GM23248 (cell line): ENCODE results near the gene SHC1. TPM values are rescaled to one million over a fixed set of nuclear protein-coding genes. Genes with fewer than 3 reads are reported as not detected.
A peak's percentile ranks its signal among the peaks of the same experiment; 100 is the strongest.

ENCODE experiments used
- DNase-seq: peaks from one replicate; pipeline ENCODE4 v3.0.0-alpha.2; 2015
- H2AFZ ChIP-seq: fragments of 200-600 bp; sonication (generic); 2 replicates; pipeline ENCODE4 v1.6.1; 2016; ENCODE audit warnings: antibody characterized with exemption
- H3F3A ChIP-seq: fragments of 200-600 bp; sonication (generic); 2 replicates; pipeline ENCODE4 v1.6.1; 2016; ENCODE audit warnings: mild to moderate bottlenecking, antibody characterized with exemption, mixed run types; ENCODE audit not compliant: insufficient read depth
- H3K27ac ChIP-seq: fragments of 200-600 bp; sonication (generic); 2 replicates; pipeline ENCODE4 v1.5.1; 2016; ENCODE audit warnings: mild to moderate bottlenecking
- H3K27me3 ChIP-seq: fragments of 200-600 bp; sonication (generic); replicated peaks from 2 replicates; pipeline ENCODE4 v1.6.1; 2016; ENCODE audit warnings: mild to moderate bottlenecking; ENCODE audit not compliant: insufficient read depth
- H3K36me3 ChIP-seq: fragments of 200-600 bp; sonication (generic); 2 replicates; pipeline ENCODE4 v1.6.1; 2016; ENCODE audit warnings: low read depth, mild to moderate bottlenecking
- H3K4me1 ChIP-seq: fragments of 200-600 bp; sonication (generic); 2 replicates; pipeline ENCODE4 v1.6.1; 2016; ENCODE audit warnings: mild to moderate bottlenecking; ENCODE audit not compliant: insufficient read depth
- H3K4me2 ChIP-seq: fragments of 200-600 bp; sonication (generic); one replicate; pipeline ENCODE4 v1.6.1; 2016; ENCODE audit warnings: mild to moderate bottlenecking; ENCODE audit not compliant: unreplicated experiment
- H3K4me3 ChIP-seq: fragments of 200-600 bp; sonication (generic); 2 replicates; pipeline ENCODE4 v1.5.1; 2016; ENCODE audit warnings: mild to moderate bottlenecking
- H3K79me2 ChIP-seq: fragments of 200-600 bp; sonication (generic); 2 replicates; pipeline ENCODE4 v1.6.1; 2016; ENCODE audit warnings: mild to moderate bottlenecking; ENCODE audit not compliant: insufficient read depth
- H3K9ac ChIP-seq: fragments of 200-600 bp; sonication (generic); 2 replicates; pipeline ENCODE4 v1.6.1; 2016; ENCODE audit warnings: mild to moderate bottlenecking
- H3K9me2 ChIP-seq: fragments of 200-600 bp; sonication (generic); 2 replicates; pipeline ENCODE4 v1.6.1; 2016; ENCODE audit warnings: mixed run types, mild to moderate bottlenecking, moderate library complexity; ENCODE audit not compliant: insufficient read depth
- H3K9me3 ChIP-seq: fragments of 200-600 bp; sonication (generic); one replicate; pipeline ENCODE4 v1.6.1; 2017; ENCODE audit warnings: low read depth
- H4K20me1 ChIP-seq: fragments of 200-600 bp; sonication (generic); 2 replicates; pipeline ENCODE4 v1.6.0; 2016; ENCODE audit not compliant: insufficient read depth
- EZH2 ChIP-seq: fragments of 200-600 bp; sonication (generic); IDR thresholded peaks from 2 replicates; pipeline ENCODE4 v1.6.1; 2018; ENCODE audit warnings: antibody characterized with exemption, mild to moderate bottlenecking; ENCODE audit not compliant: insufficient read depth, poor library complexity, severe bottlenecking
- EZH2phosphoT487 ChIP-seq: fragments of 200-600 bp; sonication (generic); IDR thresholded peaks from 2 replicates; pipeline ENCODE4 v1.6.1; 2018; ENCODE audit warnings: antibody characterized with exemption, moderate library complexity, mild to moderate bottlenecking, low read depth; ENCODE audit not compliant: insufficient read depth
- WGBS, 2 experiments: methylation state at CpG; one replicate each; pipeline ENCODE4 v1.1.6; 2015 to 2017; ENCODE audit warnings: low lambda C conversion rate in 2 of 2, low coverage in 1 of 2; ENCODE audit errors: missing lambda C conversion rate in 2 of 2; 5-methylcytosine and 5-hydroxymethylcytosine counted together
- in situ Hi-C: fragments of 300-500 bp; cut with MboI; formaldehyde crosslinking; loops from 2 replicates; pipeline ENCODE4 v1.15.0; 2020
- polyA plus RNA-seq: library from polyadenylated mRNA; unstranded; fragments of >200 nt; fragmentation: Nextera tagmentation; extraction: Ambion mirVana; gene quantifications from 2 replicates; pipeline ENCODE4 v1.2.1, GENCODE V29; 2016
- total RNA-seq: library from RNA; depleted of rRNA; stranded (reverse); fragments of >200 nt; shearing (Covaris generic); gene quantifications from 2 replicates; pipeline ENCODE4 v1.2.3, GENCODE V29; 2014

Gene SHC1
- total and polyA plus RNA-seq, 2 experiments from 2014 or later = 278 to 319 TPM

GRCh38 chr1:155001675-155002463 is 31.3 kb upstream of the SHC1 start:
- Histone ChIP-seq H3K79me2 (peaks cover 40% of the 10 kb centered on the region), H2AFZ (peak overlapping the region; percentile 69), H3F3A (no peaks in the 10 kb centered on the region), H3K36me3 (no peaks in the 10 kb centered on the region), H4K20me1 (no peaks in the 10 kb centered on the region), H3K9ac (peak overlapping the region; percentile 75), H3K4me1 (peaks cover 27% of the 10 kb centered on the region), H3K27ac (peak overlapping the region; percentile 67), H3K4me3 (peak overlapping the region; percentile 80), H3K9me2 (no peaks in the 10 kb centered on the region), H3K4me2 (peak overlapping the region; percentile 89), H3K27me3 (no peaks in the 10 kb centered on the region), H3K9me3 (no peaks in the 10 kb centered on the region)
- 1% methylated on average over 20 to 33 of the region's 38 CpGs for WGBS, 2 experiments
- in situ Hi-C loops = no loop called here
- TF ChIP-seq EZH2phosphoT487 = no peak
- no peak for TF ChIP-seq EZH2
- peak; percentile 100 for DNase-seq

- H3K27ac ChIP-seq = peak overlapping the region; percentile 67
- H3K4me3 ChIP-seq = peak overlapping the region; percentile 80
- DNase-seq = no peak
- no peaks in the 10 kb centered on the region for H4K20me1 ChIP-seq
- H2AFZ ChIP-seq = peak overlapping the region; percentile 69
- no peaks in the 10 kb centered on the region for H3K9me3 ChIP-seq
- peaks cover 35% of the 10 kb centered on the region for H3K79me2 ChIP-seq
- H3K9ac ChIP-seq = peak overlapping the region; percentile 75
- H3K9me2 ChIP-seq = no peaks in the 10 kb centered on the region
- no peaks in the 10 kb centered on the region for H3K36me3 ChIP-seq
- TF ChIP-seq EZH2 (no peak), EZH2phosphoT487 (no peak)
- H3K4me2 ChIP-seq = peak overlapping the region; percentile 89
- WGBS, 2 experiments = 0 to 2% methylated on average over 8 to 11 of the region's 11 CpGs
- H3K27me3 ChIP-seq = no peaks in the 10 kb centered on the region
- in situ Hi-C loops = no loop called here
- peaks cover 27% of the 10 kb centered on the region for H3K4me1 ChIP-seq
- H3F3A ChIP-seq = no peaks in the 10 kb centered on the region
Measured at GRCh38 chr1:155001425-155001674, 30.8 kb upstream of the SHC1 start.

GRCh38 chr1:155000726-155001424 is 30.3 kb upstream of the SHC1 start:
- Histone ChIP-seq H3F3A (peaks cover 4% of the 10 kb centered on the region; the same call in 1 of the 2 replicates), H3K4me3 (peak overlapping the region; percentile 80), H3K4me1 (peaks cover 25% of the 10 kb centered on the region), H4K20me1 (no peaks in the 10 kb centered on the region), H2AFZ (peak overlapping the region; percentile 69), H3K4me2 (peak overlapping the region; percentile 89), H3K36me3 (no peaks in the 10 kb centered on the region), H3K9me2 (no peaks in the 10 kb centered on the region), H3K27ac (peak overlapping the region; percentile 67), H3K9me3 (no peaks in the 10 kb centered on the region), H3K9ac (peak overlapping the region; percentile 75), H3K79me2 (peaks cover 30% of the 10 kb centered on the region), H3K27me3 (no peaks in the 10 kb centered on the region)
- in situ Hi-C loops = no loop called here
- WGBS, 2 experiments = 1 to 2% methylated on average over 31 to 43 of the region's 43 CpGs
- no peak for TF ChIP-seq EZH2
- no peak for TF ChIP-seq EZH2phosphoT487
- DNase-seq = peak; percentile 92

- TF ChIP-seq EZH2 (no peak), EZH2phosphoT487 (no peak)
- Histone ChIP-seq H3K27me3 (no peaks in the 10 kb centered on the region), H3K4me3 (peak overlapping the region; percentile 80), H3F3A (peaks cover 5% of the 10 kb centered on the region; the same call in 1 of the 2 replicates), H2AFZ (peak overlapping the region; percentile 76; the same call in 1 of the 2 replicates), H3K79me2 (peaks cover 27% of the 10 kb centered on the region), H3K9me3 (no peaks in the 10 kb centered on the region), H3K9ac (peak overlapping the region; percentile 75), H3K36me3 (no peaks in the 10 kb centered on the region), H4K20me1 (no peaks in the 10 kb centered on the region), H3K27ac (peak overlapping the region; percentile 67), H3K4me1 (peaks cover 22% of the 10 kb centered on the region), H3K4me2 (peak overlapping the region; percentile 89), H3K9me2 (no peaks in the 10 kb centered on the region)
- peak; percentile 38 for DNase-seq
- in situ Hi-C loops = no loop called here
- 0 to 4% methylated on average over 1 to 13 of the region's 13 CpGs for WGBS, 2 experiments
Measured at GRCh38 chr1:155000411-155000725, 29.8 kb upstream of the SHC1 start.
